Measurements from ENCODE around the gene C2.

DNA sequence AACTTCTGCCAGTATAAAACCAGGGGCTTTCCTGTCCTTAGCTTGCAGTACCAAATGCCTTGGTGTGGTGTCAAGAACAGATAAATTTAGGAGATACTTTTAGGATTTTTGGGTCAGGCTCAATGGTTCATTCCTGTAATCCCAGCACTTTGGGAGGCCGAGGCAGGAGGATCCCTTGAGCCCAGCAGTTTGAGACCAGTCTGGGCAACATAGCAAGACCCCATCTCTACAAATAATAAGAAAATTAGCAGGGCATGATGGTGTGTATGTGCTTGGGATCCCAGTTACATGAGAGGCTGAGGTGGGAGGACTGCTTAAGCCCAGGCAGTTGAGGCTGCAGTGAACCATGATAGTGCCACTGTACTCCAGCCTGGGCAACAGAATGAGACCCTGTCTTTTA lies 22.5 kb upstream of the C2 start:
- no peak for TF ChIP-seq GABPB1 (CRISPR knock-in tag; IDR thresholded peaks at IDR 0.05)
- TF ChIP-seq, protein P1, sequence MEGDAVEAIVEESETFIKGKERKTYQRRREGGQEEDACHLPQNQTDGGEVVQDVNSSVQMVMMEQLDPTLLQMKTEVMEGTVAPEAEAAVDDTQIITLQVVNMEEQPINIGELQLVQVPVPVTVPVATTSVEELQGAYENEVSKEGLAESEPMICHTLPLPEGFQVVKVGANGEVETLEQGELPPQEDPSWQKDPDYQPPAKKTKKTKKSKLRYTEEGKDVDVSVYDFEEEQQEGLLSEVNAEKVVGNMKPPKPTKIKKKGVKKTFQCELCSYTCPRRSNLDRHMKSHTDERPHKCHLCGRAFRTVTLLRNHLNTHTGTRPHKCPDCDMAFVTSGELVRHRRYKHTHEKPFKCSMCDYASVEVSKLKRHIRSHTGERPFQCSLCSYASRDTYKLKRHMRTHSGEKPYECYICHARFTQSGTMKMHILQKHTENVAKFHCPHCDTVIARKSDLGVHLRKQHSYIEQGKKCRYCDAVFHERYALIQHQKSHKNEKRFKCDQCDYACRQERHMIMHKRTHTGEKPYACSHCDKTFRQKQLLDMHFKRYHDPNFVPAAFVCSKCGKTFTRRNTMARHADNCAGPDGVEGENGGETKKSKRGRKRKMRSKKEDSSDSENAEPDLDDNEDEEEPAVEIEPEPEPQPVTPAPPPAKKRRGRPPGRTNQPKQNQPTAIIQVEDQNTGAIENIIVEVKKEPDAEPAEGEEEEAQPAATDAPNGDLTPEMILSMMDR (IDR thresholded peaks at IDR 0.05), result no peak
- no peak for TF ChIP-seq GRHL2 (CRISPR knock-in tag; IDR thresholded peaks at IDR 0.05; ENCODE audit: insufficient replicate concordance, severe bottlenecking)
- TF ChIP-seq ZNF121 (CRISPR knock-in tag; IDR thresholded peaks at IDR 0.05), result no peak
- TF ChIP-seq JUN (CRISPR knock-in tag; IDR thresholded peaks at IDR 0.05), result no peak
- no peak for TF ChIP-seq MAX (CRISPR knock-in tag; IDR thresholded peaks at IDR 0.05)
- TF ChIP-seq, protein P2, sequence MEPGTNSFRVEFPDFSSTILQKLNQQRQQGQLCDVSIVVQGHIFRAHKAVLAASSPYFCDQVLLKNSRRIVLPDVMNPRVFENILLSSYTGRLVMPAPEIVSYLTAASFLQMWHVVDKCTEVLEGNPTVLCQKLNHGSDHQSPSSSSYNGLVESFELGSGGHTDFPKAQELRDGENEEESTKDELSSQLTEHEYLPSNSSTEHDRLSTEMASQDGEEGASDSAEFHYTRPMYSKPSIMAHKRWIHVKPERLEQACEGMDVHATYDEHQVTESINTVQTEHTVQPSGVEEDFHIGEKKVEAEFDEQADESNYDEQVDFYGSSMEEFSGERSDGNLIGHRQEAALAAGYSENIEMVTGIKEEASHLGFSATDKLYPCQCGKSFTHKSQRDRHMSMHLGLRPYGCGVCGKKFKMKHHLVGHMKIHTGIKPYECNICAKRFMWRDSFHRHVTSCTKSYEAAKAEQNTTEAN (CRISPR knock-in tag; IDR thresholded peaks at IDR 0.05), result no peak
- no peak for TF ChIP-seq SMAD4 (CRISPR knock-in tag; IDR thresholded peaks at IDR 0.05)
- TF ChIP-seq, protein P3, sequence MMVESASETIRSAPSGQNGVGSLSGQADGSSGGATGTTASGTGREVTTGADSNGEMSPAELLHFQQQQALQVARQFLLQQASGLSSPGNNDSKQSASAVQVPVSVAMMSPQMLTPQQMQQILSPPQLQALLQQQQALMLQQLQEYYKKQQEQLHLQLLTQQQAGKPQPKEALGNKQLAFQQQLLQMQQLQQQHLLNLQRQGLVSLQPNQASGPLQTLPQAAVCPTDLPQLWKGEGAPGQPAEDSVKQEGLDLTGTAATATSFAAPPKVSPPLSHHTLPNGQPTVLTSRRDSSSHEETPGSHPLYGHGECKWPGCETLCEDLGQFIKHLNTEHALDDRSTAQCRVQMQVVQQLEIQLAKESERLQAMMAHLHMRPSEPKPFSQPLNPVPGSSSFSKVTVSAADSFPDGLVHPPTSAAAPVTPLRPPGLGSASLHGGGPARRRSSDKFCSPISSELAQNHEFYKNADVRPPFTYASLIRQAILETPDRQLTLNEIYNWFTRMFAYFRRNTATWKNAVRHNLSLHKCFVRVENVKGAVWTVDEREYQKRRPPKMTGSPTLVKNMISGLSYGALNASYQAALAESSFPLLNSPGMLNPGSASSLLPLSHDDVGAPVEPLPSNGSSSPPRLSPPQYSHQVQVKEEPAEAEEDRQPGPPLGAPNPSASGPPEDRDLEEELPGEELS (CRISPR knock-in tag; IDR thresholded peaks at IDR 0.05), result no peak
- TF ChIP-seq, protein P4, sequence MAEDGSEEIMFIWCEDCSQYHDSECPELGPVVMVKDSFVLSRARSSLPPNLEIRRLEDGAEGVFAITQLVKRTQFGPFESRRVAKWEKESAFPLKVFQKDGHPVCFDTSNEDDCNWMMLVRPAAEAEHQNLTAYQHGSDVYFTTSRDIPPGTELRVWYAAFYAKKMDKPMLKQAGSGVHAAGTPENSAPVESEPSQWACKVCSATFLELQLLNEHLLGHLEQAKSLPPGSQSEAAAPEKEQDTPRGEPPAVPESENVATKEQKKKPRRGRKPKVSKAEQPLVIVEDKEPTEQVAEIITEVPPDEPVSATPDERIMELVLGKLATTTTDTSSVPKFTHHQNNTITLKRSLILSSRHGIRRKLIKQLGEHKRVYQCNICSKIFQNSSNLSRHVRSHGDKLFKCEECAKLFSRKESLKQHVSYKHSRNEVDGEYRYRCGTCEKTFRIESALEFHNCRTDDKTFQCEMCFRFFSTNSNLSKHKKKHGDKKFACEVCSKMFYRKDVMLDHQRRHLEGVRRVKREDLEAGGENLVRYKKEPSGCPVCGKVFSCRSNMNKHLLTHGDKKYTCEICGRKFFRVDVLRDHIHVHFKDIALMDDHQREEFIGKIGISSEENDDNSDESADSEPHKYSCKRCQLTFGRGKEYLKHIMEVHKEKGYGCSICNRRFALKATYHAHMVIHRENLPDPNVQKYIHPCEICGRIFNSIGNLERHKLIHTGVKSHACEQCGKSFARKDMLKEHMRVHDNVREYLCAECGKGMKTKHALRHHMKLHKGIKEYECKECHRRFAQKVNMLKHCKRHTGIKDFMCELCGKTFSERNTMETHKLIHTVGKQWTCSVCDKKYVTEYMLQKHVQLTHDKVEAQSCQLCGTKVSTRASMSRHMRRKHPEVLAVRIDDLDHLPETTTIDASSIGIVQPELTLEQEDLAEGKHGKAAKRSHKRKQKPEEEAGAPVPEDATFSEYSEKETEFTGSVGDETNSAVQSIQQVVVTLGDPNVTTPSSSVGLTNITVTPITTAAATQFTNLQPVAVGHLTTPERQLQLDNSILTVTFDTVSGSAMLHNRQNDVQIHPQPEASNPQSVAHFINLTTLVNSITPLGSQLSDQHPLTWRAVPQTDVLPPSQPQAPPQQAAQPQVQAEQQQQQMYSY (CRISPR knock-in tag; IDR thresholded peaks at IDR 0.05), result no peak
- TF ChIP-seq, protein P5, sequence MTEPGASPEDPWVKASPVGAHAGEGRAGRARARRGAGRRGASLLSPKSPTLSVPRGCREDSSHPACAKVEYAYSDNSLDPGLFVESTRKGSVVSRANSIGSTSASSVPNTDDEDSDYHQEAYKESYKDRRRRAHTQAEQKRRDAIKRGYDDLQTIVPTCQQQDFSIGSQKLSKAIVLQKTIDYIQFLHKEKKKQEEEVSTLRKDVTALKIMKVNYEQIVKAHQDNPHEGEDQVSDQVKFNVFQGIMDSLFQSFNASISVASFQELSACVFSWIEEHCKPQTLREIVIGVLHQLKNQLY (CRISPR knock-in tag; IDR thresholded peaks at IDR 0.05), result no peak
- no peak for TF ChIP-seq ELF4 (CRISPR knock-in tag; IDR thresholded peaks at IDR 0.05; ENCODE audit: low read depth)
- no peak for TF ChIP-seq ZNF138 (CRISPR knock-in tag; conservative IDR thresholded peaks at IDR 0.05)
- TF ChIP-seq SP1 (CRISPR knock-in tag; conservative IDR thresholded peaks at IDR 0.05), result no peak
